ENCODE measurements around the gene KLF18.

KLF18 gene

GRCh38 chr1:44138239-44138638, 3.2 kb downstream of the KLF18 start:
- TF ChIP-seq, protein P1, sequence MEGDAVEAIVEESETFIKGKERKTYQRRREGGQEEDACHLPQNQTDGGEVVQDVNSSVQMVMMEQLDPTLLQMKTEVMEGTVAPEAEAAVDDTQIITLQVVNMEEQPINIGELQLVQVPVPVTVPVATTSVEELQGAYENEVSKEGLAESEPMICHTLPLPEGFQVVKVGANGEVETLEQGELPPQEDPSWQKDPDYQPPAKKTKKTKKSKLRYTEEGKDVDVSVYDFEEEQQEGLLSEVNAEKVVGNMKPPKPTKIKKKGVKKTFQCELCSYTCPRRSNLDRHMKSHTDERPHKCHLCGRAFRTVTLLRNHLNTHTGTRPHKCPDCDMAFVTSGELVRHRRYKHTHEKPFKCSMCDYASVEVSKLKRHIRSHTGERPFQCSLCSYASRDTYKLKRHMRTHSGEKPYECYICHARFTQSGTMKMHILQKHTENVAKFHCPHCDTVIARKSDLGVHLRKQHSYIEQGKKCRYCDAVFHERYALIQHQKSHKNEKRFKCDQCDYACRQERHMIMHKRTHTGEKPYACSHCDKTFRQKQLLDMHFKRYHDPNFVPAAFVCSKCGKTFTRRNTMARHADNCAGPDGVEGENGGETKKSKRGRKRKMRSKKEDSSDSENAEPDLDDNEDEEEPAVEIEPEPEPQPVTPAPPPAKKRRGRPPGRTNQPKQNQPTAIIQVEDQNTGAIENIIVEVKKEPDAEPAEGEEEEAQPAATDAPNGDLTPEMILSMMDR (IDR thresholded peaks at IDR 0.05; ENCODE audit: extremely low read depth, missing control alignments): no peak
- no peak for DNase-seq (ENCODE audit: low spot score)

DNA sequence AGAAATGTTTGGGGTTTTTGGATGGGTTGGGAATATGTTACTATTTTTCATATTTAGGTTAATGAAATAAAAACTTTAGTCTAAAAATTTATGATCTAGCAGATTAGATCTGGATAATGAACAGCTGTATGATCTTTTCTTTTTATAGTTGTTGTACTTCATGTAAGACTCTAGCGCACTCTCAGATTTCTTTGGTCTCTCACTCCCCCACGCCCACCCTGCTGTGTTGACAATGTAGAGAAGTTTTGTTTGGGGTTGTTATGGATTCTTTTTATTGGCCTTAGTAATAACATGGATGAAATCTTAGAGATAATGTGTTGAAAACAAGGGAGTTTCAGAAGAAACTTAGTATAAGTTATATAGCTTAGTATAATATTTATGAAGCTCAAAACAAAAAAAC, 5.5 kb downstream of the KLF18 start:
- TF ChIP-seq, protein P1 (IDR thresholded peaks at IDR 0.05; ENCODE audit: extremely low read depth, missing control alignments): no peak
- DNase-seq (ENCODE audit: low spot score): no peak

GRCh38 chr1:44134071-44134920, 7.1 kb downstream of the KLF18 start:
- TF ChIP-seq, protein P1 (IDR thresholded peaks at IDR 0.05; ENCODE audit: extremely low read depth, missing control alignments): no peak
- DNase-seq (ENCODE audit: low spot score): no peak

DNA sequence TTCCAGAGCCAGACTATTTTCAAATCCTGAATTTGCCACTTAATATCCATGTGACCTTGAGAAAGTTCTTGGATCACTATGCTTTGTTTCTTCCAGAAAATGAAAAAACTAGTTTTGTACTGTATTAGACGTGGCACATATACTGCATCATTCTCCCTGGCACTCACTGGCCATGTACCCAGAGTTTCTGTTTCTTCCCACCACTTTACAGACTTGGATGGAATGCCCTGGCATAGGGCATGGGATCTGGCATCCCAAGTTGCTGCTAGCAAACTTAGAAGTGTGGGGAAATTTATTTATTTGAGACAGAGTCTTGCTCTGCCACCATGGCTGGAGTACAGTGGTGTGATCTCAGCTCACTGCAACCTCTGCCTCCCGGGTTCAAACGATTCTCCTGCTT, 10.0 kb downstream of the KLF18 start:
- DNase-seq (ENCODE audit: low spot score): no peak
- TF ChIP-seq, protein P1 (IDR thresholded peaks at IDR 0.05; ENCODE audit: extremely low read depth, missing control alignments): no peak

- TF ChIP-seq, protein P1 (IDR thresholded peaks at IDR 0.05; ENCODE audit: extremely low read depth, missing control alignments): no peak
- DNase-seq (ENCODE audit: low spot score): no peak
These were observed 11.6 kb downstream of the KLF18 start for GRCh38 chr1:44129616-44130500.

DNA sequence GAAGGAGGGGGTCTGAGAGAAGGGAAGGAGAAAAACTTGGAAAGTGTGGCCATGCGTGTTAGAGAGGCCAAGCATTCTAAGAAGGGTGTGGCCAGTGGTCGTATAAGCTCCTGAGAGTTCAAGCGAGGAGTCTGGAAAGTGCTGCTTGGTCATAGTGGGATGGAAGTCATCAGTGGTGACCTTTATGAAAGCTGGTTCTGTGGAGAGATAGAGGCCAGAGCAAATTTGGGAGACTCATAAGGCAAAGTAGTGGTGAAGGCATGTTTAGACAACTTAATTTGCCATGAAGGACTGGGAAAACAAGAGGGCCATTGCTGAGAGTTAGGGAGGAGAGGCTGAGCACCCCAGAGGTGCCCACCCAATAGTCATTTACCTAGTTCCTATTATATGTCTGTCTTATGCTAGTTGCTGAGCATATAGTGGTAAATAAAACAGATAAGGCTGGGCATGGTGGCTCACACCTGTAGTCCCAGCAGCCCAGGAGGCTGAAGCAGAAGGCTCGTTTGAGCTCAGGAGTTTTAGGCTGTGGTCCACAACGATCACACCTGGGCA, 21.0 kb downstream of the KLF18 start:
- no peak for DNase-seq (ENCODE audit: low spot score)
- TF ChIP-seq, protein P1 (IDR thresholded peaks at IDR 0.05; ENCODE audit: extremely low read depth, missing control alignments): no peak

Measured in GM20000 (cell line).